ENCODE results near the gene MYL3.
"Not testable (repeated sequence)": the region's sequence is repeated elsewhere in the genome, so short reads cannot be mapped to it uniquely, and the experiment has no call there.

The MYL3 gene

DNA sequence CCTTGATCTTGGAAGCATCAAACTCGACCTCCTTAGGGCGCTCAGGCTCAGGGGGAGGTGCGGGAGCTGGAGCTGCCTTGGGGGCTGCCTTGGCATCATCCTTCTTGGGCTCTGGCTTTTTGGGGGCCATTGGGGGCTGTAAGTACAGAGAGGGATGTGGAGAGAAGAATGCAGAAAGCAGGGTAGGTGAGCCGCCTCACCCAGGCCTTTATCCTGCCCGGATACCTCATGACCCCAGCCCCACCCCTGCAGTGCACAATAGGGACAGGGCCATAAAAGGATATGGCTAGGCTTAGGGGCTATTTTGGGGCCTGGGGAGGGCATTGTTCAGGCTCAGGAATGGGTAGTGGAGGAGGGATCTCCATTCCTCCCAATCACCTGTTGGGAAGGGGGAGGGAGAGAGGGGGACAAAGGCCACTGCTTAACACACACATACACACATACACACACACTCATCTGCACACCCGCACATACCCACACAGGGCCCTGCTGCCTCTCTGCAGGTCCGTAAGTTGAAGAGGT is at the start of gene MYL3:
Gene MYL3, minus strand, starts transcription at position 184 of the 522 bp plus-strand sequence. Its CDS starts 54 bp downstream, at position 130.
- H3K27me3 ChIP-seq (ENCODE audit: insufficient read depth, low read length), result peaks cover 5% of the 10 kb centered on the region
- H3K4me1 ChIP-seq (ENCODE audit: insufficient read depth, low read length), result no peaks in the 10 kb centered on the region
- H2AFZ ChIP-seq (ENCODE audit: low read depth, low read length), result no peak within 1 kb of the TSS
- H3K9me3 ChIP-seq (ENCODE audit: low read length), result no peaks in the 10 kb centered on the region
- no peaks in the 10 kb centered on the region for H3K36me3 ChIP-seq (ENCODE audit: insufficient read depth, low read length)
- H3K4me3 ChIP-seq (ENCODE audit: low read length), result no peak within 1 kb of the TSS

DNA sequence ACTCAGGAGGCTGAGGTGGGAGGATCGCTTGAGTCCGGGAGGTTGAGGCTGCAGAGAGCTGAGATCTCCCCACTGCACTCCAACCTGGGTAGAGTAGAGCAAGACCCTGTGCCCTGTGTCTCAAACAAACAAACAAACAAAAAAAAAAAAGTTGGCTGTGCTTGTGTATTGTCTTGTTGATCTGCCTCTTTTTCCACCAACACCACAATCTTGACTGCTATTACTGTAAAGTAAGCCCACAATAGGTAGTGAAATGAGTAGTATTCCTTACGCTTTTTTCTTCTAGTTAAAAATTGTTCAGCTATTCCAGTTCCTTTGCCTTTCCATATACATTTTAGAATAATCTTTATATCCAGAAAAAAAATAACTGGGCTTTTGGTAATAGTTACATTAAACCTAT is 49.7 kb upstream of the MYL3 start:
- peaks cover 17% of the 10 kb centered on the region for H3K36me3 ChIP-seq (ENCODE audit: insufficient read depth, low read length)
- no peaks in the 10 kb centered on the region for H3K4me1 ChIP-seq (ENCODE audit: insufficient read depth, low read length)
- peaks cover 3% of the 10 kb centered on the region for H3K9me3 ChIP-seq (ENCODE audit: low read length)
- H3K4me3 ChIP-seq (ENCODE audit: low read length), result no peak overlapping the region
- H3K27me3 ChIP-seq (ENCODE audit: insufficient read depth, low read length), result no peaks in the 10 kb centered on the region
- no peak overlapping the region for H2AFZ ChIP-seq (ENCODE audit: low read depth, low read length)

DNA sequence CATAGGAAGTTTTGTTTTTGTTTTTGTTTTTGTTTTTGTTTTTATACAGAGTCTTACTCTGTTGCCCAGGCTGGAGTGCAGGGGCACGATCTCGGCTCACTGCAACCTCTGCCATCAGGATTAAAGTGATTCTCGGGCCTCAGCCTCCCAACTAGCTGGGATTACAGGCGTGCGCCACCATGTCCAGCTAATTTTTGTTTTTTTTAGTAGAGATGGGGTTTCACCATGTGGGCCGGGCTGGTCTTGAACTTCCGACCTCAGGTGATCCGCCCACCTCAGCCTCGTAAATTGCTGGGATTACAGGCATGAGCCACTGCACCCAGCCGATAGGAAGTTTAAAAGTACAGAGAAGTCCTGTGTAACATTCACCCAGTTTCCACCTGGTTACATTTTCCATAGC is 47.7 kb upstream of the MYL3 start:
- H3K36me3 ChIP-seq (ENCODE audit: insufficient read depth, low read length); H3K4me3 ChIP-seq (ENCODE audit: low read length); H2AFZ ChIP-seq (ENCODE audit: low read depth, low read length); H3K4me1 ChIP-seq (ENCODE audit: insufficient read depth, low read length); H3K27me3 ChIP-seq (ENCODE audit: insufficient read depth, low read length); H3K9me3 ChIP-seq (ENCODE audit: low read length): not testable (repeated sequence)

DNA sequence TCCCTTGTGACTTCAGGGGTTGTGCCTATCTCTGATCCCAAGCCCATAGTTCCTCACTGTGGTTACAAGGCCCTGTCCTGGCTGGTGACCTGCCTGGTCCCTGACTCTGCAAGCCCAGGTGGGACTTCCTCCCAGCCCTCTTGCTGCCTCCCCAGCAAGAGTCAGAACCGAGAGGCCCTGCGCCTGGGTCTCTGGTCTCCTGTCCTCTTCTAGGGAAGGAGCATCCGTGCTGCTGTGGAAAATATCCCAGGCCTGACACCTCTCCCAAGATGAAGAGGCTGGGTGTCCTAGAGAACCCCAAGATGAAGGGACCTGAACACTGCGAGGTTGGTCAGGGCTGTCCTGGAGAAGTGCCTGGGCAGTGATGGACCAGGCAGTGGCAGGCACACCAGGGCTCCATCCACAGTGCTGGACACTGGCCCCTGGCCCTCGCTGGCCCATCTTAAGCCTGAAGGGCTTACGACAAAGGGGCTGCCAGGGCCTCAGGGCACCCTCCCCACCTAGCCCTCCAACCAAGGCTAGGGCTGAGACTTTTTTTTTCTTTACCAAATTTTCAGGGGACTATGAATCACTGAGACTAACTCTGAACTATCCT is 47.0 kb upstream of the MYL3 start:
- peaks cover 3% of the 10 kb centered on the region for H3K36me3 ChIP-seq (ENCODE audit: insufficient read depth, low read length)
- no peaks in the 10 kb centered on the region for H3K27me3 ChIP-seq (ENCODE audit: insufficient read depth, low read length)
- no peak overlapping the region for H3K4me3 ChIP-seq (ENCODE audit: low read length)
- no peaks in the 10 kb centered on the region for H3K4me1 ChIP-seq (ENCODE audit: insufficient read depth, low read length)
- no peak overlapping the region for H2AFZ ChIP-seq (ENCODE audit: low read depth, low read length)
- no peaks in the 10 kb centered on the region for H3K9me3 ChIP-seq (ENCODE audit: low read length)

DNA sequence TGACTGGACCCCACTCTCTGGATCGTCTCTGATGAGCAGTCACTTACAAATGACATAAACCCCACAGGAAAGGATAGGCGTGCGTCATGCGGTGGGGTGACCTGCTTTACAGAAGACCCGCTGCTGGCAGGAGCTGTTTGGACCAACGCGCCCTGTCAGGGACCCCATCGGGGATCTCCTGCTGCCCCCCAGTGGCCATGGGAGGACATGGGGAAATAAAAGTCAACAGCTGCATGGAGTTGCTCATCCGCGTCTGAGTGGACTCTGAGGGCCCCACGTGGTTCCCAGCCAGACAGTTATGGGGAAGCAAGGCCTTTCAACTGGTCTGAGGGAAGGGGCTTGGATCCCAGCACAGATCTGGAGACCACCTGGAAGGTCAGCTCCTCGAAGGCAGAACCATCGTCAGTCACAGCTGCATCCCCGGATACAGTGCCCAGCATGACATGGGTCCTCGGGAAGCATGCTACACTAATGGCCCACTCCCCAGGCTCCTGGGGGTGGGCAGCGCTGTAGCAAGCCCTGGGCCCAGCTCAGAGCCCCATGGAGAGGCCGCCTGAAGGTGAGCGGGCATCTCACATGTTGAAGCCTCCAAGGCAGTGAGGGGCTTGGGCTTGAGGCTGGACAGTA is 46.4 kb upstream of the MYL3 start:
- Histone ChIP-seq H3K27me3 (ENCODE audit: insufficient read depth, low read length) (no peaks in the 10 kb centered on the region), H3K4me3 (ENCODE audit: low read length) (no peak overlapping the region), H3K4me1 (ENCODE audit: insufficient read depth, low read length) (no peaks in the 10 kb centered on the region), H2AFZ (ENCODE audit: low read depth, low read length) (no peak overlapping the region), H3K36me3 (ENCODE audit: insufficient read depth, low read length) (peaks cover 3% of the 10 kb centered on the region), H3K9me3 (ENCODE audit: low read length) (no peaks in the 10 kb centered on the region)

DNA sequence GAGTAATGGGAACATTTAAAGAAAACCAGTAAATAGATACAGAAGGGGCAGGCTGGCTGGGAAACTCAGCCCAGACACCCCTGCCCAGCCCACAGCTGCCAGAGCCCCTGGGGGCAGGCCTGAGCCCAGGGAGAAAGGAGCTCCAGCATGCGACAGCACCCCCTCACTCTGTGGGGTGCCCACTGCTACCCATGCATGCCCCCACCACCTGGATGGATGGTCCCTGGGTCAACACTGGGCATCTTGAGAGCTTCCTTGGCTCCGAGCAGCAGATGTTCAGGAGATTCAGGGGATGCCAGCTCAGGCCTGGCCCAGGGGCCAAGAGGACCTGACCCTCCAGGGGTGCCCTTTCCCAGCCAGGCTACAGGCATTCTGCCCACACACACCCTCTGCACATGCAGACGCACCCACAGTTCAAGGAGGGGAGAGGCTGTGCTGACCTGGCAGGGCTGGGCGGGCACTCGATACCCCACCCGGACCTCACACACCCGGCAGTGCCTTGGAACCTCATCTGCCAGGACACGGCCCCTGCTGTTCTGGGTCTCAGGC is 45.8 kb upstream of the MYL3 start:
- H3K9me3 ChIP-seq (ENCODE audit: low read length), result no peaks in the 10 kb centered on the region
- H3K4me3 ChIP-seq (ENCODE audit: low read length), result no peak overlapping the region
- peaks cover 3% of the 10 kb centered on the region for H3K36me3 ChIP-seq (ENCODE audit: insufficient read depth, low read length)
- H2AFZ ChIP-seq (ENCODE audit: low read depth, low read length), result no peak overlapping the region
- no peaks in the 10 kb centered on the region for H3K4me1 ChIP-seq (ENCODE audit: insufficient read depth, low read length)
- H3K27me3 ChIP-seq (ENCODE audit: insufficient read depth, low read length), result no peaks in the 10 kb centered on the region

DNA sequence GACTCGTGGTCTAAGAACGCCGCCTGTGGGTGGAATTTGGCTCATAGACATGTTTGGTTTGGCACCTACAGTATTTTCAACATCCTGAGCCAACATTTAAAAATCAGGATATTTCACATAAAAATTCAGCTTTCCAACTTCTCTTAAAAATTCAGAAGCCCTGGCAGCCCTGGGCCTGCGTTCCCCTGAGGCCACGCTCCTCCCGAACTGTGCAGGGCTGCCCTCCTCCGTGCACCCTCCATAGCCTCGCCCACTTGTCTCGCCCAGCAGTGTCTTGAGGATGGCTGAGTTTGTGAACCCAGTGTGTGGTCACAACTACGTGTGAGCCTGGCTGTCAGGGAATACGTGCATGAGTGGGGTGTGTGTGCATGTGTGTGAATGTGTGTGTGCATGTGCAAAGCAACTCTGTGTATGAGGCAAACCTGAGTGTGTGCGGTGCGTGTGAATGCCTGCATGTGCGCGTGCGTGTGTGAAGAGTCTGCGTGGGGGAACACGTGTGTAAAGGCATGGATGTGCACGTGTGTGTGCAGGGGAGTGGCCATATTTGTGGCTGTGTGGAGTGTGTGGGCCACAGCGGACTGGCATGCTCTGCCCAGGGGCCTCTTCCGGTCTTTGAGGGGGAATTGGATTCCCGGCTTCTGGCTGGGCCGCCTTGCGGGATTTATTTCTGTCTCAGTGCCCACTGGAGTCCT is 45.2 kb upstream of the MYL3 start:
- no peak overlapping the region for H3K4me3 ChIP-seq (ENCODE audit: low read length)
- H3K9me3 ChIP-seq (ENCODE audit: low read length), result no peaks in the 10 kb centered on the region
- H3K27me3 ChIP-seq (ENCODE audit: insufficient read depth, low read length), result no peaks in the 10 kb centered on the region
- H2AFZ ChIP-seq (ENCODE audit: low read depth, low read length), result no peak overlapping the region
- peaks cover 1% of the 10 kb centered on the region for H3K36me3 ChIP-seq (ENCODE audit: insufficient read depth, low read length)
- no peaks in the 10 kb centered on the region for H3K4me1 ChIP-seq (ENCODE audit: insufficient read depth, low read length)

DNA sequence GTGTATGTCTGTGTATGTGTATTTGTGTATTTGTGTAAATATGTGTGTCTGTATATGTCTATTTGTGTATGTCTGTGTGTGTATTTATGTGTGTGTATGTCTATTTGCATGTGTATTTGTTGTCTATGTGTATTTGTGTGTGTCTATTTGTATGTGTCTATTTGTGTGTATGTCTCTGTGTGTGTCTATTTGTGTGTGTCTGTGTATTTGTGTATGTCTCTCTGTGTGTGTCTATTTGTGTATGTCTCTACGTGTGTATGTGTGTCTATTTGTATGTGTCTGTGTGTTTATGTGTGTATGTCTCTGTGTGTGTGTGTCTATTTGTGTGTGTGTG is 44.7 kb upstream of the MYL3 start:
- no peaks in the 10 kb centered on the region for H3K27me3 ChIP-seq (ENCODE audit: insufficient read depth, low read length)
- no peaks in the 10 kb centered on the region for H3K36me3 ChIP-seq (ENCODE audit: insufficient read depth, low read length)
- no peaks in the 10 kb centered on the region for H3K9me3 ChIP-seq (ENCODE audit: low read length)
- no peaks in the 10 kb centered on the region for H3K4me1 ChIP-seq (ENCODE audit: insufficient read depth, low read length)
- H3K4me3 ChIP-seq (ENCODE audit: low read length), result no peak overlapping the region
- H2AFZ ChIP-seq (ENCODE audit: low read depth, low read length), result no peak overlapping the region

DNA sequence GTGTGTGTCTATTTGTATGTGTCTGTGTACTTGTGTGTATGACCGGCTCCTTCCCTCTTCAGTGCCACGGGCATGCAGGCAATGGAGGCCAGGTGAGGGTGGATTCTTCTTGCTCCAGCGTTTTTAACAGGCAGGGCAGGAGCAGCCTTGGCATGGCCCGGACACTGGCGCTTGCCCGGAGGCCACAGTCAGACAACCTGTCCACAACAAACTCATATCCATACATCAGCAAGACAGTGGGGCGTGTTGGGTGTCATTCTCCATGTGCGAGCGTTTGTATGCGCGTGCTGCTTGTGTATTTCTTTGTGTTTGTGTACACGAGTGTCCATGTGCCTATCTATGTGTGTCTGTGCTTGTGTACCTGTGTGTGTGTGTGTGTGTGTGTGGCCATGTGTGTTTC is 44.0 kb upstream of the MYL3 start:
- no peaks in the 10 kb centered on the region for H3K4me1 ChIP-seq (ENCODE audit: insufficient read depth, low read length)
- H3K36me3 ChIP-seq (ENCODE audit: insufficient read depth, low read length), result no peaks in the 10 kb centered on the region
- H3K27me3 ChIP-seq (ENCODE audit: insufficient read depth, low read length), result no peaks in the 10 kb centered on the region
- no peak overlapping the region for H3K4me3 ChIP-seq (ENCODE audit: low read length)
- no peaks in the 10 kb centered on the region for H3K9me3 ChIP-seq (ENCODE audit: low read length)
- no peak overlapping the region for H2AFZ ChIP-seq (ENCODE audit: low read depth, low read length)

DNA sequence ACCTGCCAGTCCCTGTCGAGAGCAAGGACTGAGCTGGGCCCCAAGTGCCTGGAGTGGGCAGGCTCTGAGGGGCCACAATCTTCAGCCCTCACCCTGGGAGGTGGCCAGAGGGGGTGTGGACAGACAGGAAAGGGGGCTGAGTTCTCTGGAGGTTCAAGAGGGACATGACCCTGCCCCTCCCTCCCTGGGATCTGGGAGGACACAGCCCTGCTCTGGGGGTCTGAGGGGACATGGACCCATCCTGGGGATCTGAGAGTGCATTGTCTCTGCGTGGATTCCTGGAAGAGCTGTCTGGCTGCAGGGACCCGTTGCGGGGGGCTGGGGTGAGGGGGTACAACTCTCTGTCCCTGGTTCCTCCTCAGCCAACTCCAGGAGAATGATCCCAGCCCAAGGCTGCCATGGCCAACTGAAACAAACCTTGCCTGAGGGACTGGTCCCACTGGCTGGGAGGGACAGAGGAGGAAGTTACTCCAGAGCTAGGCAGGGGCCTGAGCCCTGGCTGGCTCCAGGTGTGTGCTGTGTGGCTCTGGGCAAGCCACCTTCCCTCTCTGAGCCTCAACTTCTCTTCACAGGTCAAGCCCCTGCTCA is 43.3 kb upstream of the MYL3 start:
- H3K4me1 ChIP-seq (ENCODE audit: insufficient read depth, low read length), result no peaks in the 10 kb centered on the region
- H3K27me3 ChIP-seq (ENCODE audit: insufficient read depth, low read length), result no peaks in the 10 kb centered on the region
- no peaks in the 10 kb centered on the region for H3K36me3 ChIP-seq (ENCODE audit: insufficient read depth, low read length)
- no peaks in the 10 kb centered on the region for H3K9me3 ChIP-seq (ENCODE audit: low read length)
- no peak overlapping the region for H2AFZ ChIP-seq (ENCODE audit: low read depth, low read length)
- no peak overlapping the region for H3K4me3 ChIP-seq (ENCODE audit: low read length)

DNA sequence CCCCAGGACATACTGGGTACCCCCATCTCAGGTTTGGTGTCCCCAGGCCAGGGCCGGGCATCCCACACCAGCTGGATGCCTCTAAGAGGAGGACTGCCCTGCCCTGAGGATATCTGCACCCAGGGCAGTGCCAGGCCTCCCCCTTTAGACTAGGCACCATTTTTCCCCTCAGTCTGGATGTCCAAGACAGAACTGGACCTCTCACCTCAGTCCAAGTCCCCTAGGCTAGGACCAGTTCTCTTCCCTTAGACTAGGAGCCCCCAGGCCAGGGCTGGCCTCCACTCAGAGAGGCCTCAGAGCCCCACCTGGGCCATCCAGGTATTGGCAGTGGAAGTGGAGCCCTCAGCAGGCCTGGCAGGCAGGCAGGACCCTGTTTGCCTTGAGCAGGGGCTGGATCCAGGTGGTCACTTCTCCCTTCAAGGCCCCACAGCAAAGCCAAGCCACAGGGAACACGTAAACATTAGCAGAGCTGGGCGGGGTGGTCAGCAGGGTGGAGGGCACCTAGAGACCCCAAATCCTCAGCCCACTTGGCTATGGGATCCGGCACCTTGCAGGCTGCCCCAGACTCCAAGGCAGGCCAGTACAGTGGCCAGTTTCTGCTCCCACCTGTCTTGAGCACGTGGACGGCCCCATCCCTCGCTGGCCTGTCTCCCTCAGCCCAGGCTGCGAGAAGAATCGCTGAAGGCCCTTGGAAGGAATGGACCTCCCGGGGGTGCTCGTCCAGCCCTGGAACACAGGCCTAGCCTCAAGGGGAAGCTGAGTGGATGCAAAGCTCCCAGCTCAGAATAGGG is 42.6 kb upstream of the MYL3 start:
- Histone ChIP-seq H2AFZ (ENCODE audit: low read depth, low read length) (no peak overlapping the region), H3K9me3 (ENCODE audit: low read length) (no peaks in the 10 kb centered on the region), H3K36me3 (ENCODE audit: insufficient read depth, low read length) (no peaks in the 10 kb centered on the region), H3K27me3 (ENCODE audit: insufficient read depth, low read length) (no peaks in the 10 kb centered on the region), H3K4me1 (ENCODE audit: insufficient read depth, low read length) (no peaks in the 10 kb centered on the region), H3K4me3 (ENCODE audit: low read length) (no peak overlapping the region)

DNA sequence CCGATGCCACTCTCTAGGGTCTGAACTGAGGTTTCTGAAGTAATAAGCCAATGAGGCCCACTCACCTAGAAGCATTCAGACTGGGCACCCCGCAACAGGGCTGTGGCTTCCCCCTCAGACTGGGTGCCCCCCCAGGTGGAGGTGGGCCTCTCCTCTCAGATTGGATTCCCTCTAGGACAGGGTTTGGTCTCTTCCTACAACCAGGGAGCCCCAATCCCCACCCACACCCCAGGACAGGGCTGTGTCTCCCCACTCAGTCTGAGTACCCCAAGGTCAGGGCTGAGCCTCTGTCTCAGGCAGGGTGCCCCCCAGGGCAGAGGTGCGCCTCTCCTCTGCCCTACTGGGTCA is 41.9 kb upstream of the MYL3 start:
- H2AFZ ChIP-seq (ENCODE audit: low read depth, low read length), result no peak overlapping the region

More for the DNA sequence above, 41.9 kb upstream of the MYL3 start:
- no peak overlapping the region for H3K4me3 ChIP-seq (ENCODE audit: low read length)
- peaks cover 4% of the 10 kb centered on the region for H3K27me3 ChIP-seq (ENCODE audit: insufficient read depth, low read length)
- H3K36me3 ChIP-seq (ENCODE audit: insufficient read depth, low read length), result no peaks in the 10 kb centered on the region
- no peaks in the 10 kb centered on the region for H3K9me3 ChIP-seq (ENCODE audit: low read length)
- H3K4me1 ChIP-seq (ENCODE audit: insufficient read depth, low read length), result no peaks in the 10 kb centered on the region

Measured in neuron (in vitro differentiated cells).